Stimulated activated CD8-positive, alpha-beta memory T cell treated with anti-CD3 and anti-CD28 coated beads, Interleukin-4, amount 100 ng/mL, for 4 hours (primary cell): ENCODE results near the gene PAWR.

ENCODE experiments used
- DNase-seq, 2 donors: peaks; one replicate each; pipeline ENCODE4 v3.0.0-alpha.2; 2020; ENCODE audit warnings: low read depth in 2 of 2, low spot score in 1 of 2

Gene PAWR, protein sequence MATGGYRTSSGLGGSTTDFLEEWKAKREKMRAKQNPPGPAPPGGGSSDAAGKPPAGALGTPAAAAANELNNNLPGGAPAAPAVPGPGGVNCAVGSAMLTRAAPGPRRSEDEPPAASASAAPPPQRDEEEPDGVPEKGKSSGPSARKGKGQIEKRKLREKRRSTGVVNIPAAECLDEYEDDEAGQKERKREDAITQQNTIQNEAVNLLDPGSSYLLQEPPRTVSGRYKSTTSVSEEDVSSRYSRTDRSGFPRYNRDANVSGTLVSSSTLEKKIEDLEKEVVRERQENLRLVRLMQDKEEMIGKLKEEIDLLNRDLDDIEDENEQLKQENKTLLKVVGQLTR

DNA sequence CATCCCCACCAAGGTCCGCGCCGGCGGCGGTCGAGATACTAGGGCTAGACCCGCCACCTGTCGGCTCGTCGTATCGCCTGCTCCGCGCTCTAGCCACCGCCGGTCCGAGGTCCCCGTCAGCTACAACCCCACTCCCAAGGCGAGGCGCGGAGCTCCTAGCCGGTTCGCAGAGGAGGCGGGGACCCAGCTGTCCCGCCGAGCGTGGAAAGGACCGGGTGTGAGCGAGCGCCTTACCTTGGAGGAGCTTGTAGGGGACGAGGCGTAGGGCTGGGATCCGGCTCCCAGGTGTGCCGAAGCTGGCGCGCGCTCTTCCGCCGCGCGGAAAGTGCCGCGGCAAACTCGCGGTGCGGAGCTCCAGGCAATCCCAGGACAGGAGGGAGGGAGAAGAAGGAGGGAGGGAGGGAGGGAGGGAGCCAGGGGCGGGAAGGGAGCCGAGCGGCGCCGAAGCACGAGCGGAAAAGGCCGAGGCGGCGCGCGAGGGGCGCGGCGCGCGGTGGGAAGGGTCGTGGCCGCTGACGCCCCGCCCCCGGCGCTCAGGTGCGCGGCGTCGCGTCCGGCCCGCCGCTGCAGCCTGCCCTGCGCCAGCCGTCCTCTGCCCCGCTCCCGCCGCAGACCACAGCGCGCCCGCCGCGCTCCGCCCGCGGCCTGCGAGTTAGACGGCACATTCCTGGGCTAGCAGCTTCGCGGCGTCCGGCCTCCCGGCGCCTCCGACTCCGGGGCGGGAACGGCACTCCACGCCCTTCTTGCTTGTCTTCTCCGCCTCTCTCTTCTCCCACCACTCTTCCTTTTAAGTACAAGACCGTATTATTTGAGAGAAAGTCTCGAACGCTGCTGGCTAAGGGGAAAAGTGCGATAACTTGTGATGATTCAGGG lies at the start of gene PAWR:
PAWR (minus strand) TSS at position 327 of the 873 bp plus-strand sequence. CDS start 720 bp downstream, outside the sequence.
- no peak for DNase-seq

DNA sequence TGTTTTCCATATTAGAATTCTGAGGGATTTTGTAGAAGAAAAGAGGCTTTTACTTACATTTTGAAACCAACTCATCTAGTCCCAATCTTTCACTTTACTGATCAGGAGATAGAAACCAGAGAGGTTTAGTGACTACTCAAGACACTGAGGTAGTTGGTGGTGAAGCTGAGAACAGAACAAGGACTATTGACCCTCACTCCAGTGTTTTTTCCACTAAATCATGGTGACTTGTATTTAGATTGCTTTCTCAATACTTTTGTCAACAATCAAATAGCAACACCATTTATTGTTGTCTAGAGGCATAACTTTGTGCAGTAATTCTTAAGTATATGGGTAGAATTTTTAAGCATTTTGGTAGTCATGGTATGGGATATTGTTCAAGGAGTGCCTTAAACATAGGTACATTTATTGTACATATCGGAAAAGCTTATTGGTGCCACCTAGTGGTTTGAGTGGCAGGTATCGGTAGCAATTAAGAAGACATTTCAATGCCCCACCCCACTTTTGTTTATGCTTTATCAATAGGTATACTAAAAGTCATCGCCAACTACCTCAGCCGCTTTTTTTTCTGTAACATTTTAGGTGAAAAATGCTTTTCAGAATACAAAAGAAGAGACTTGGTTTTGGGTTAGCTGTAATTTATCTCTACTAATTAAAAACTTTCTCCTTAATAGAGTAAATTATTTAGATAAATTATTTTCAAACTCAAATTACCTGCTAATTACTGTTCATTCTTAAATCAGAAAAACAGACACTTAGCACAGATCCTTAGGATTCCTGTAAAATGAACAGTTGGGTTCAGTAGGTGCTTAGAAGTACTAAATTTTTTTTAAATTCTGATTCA lies 47.3 kb upstream of the PAWR start:
- DNase-seq = no peak

DNA sequence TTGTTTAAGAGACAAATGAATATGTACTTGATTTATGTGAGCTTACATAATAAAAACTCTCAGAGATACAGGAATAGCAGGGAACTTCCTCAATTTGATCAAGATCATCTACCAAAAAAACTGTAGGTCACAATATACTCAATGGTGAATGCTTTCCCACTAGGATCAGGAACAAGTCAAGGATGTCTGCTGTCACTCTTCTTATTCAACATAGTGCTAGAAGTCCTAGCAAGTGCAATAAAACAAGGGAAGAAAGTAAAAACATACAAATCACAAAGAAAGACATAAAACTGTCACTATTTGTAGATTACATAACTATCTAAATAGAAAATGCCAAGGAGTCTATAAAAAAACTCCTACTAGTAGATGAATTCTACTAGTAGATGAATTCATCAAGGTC lies 41.9 kb upstream of the PAWR start:
- no peak for DNase-seq

DNA sequence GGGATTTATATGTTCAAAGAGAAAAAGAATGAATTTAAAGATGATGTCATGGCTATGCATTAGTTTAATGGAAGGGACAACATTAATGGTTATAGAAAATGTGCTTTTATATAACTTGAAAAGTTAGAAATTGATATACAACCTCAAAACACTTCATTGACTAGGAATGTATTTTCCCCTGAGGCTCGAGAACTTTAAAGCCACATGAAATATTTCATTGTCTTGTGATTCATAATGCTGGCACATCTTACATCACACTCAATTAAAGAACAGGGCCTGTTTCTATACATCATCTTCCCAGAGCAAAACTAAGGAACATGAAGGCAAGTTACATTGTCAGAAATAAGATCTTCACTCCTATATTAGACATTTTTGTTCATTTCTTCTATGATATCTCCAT lies 35.2 kb upstream of the PAWR start:
- no peak for DNase-seq

DNA sequence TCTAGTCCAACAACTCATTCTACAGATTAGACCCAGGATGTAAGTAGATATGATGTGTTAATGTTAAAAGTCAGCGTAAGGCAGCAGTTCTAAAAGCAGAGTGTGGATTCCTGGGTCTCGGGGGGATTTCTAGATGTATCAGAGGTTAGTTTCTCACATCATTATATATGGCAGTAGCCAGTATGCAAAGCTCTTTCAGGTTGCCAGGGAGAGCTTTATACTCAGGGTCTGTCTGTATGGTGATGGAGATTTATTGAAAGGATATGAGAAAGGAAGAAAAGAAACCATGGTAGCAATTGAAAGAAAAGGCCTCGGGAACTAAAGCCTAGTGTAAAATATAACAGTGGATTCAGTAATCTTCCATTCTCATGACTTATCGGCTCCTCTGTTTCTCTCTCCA lies 26.2 kb upstream of the PAWR start:
- no peak for DNase-seq

DNA sequence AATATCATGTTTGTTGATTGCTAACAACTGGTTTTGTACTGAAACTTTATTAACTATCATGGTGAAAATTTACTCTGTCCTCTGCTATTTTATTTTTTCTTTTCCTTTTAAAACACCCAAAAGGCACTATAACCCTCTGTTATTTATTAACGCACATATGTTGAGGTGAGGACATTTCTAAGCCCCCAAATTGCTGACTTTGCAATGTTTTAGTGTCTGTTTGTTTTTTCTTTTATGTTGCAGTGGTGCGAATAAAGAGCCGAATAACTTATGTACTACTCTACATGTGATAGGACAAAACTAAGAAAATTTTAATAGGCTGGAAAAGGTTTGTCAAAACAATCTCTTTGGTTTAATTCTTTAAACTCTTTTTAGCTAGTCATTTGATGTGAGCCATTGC lies 24.5 kb upstream of the PAWR start:
- no peak for DNase-seq

DNA sequence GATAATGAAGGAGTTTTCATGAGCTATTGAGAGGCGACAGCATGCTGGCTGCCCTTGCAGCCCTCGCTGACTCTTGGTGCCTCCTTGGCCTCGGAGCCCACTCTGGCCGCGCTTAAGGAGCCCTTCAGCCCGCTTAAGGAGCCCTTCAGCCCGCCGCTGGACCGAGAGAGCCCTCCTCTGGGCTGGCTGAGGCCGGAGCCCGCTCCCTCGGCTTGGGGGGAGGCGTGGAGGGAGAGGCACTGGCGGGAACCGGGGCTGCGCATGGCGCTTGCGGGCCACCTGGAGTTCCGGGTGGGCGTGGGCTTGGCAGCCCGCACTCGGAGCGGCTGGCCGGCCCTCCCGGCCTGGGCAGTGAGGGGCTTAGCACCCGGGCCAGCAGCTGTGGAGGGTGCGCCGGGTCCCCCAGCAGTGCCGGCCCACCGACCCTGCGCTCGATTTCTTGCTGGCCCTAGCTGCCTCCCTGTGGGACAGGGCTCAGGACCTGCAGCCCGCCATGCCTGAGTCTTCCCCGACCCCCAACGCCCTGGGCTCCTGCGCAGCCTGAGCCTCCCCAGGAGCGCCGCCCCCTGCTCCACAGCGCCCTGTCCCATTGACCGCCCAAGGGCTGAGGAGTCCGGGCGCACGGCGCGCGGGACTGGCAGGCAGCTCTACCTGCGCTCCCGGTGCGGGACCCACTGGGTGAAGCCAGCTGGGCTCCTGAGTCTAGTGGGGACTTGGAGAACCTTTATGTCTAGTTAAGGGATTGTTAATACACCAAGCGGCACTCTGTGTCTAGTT lies 20.1 kb upstream of the PAWR start:
- DNase-seq = no peak

DNA sequence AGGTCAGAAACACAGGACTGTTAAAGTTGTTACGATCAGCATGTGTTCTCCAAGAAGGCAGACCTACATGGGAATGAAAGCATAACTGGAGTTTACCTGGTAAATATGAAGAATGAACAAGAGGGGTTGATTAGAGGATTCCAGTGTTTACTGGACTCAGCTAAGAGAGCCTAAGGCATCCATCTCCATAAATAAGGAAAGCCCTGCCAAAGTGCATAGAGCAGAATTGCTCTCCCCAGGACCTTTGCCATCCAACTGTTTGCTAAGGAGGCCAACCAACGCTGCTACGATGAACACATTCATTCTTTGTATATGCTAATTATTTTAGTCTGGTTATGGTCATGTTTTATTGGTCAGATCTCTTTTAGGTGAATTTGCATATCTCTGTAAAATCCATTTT lies 17.1 kb upstream of the PAWR start:
- no peak for DNase-seq

DNA sequence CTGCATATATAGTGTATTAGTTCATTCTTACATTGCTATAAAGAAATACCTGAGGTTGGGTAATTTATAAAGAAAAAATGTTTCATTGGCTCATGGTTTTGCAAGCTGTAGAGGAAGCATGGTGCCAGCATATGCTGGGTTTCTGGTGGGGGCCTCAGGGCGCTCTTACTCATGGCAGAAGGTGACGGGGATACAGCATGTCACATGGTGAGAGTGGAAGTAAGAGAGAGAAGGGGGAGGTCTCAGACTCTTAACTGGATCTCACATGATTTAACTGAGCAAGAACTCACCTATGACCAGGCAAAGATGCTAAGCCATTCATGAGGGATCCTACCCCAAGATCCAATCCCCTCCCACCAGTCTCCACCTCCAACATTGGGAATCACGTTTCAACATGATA lies 15.9 kb upstream of the PAWR start:
- DNase-seq = no peak

DNA sequence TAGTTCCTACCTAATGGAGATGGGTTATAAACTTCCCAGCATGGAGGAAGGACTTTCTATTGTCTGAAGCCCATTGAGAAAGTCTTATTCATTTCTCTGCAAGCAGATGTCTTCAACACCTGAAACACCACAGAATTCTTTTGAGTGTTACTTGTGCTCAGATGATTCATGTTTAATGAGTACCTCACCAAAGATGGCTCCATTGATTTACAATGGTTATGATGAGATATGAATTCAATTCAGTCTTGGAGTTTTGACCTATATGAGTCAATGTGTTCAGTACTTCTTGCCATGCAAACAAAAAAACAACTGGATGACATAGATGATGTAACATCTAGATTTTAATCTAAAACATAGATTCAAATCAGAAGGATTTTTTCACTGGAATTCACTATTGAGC lies 15.4 kb upstream of the PAWR start:
- DNase-seq = no peak

DNA sequence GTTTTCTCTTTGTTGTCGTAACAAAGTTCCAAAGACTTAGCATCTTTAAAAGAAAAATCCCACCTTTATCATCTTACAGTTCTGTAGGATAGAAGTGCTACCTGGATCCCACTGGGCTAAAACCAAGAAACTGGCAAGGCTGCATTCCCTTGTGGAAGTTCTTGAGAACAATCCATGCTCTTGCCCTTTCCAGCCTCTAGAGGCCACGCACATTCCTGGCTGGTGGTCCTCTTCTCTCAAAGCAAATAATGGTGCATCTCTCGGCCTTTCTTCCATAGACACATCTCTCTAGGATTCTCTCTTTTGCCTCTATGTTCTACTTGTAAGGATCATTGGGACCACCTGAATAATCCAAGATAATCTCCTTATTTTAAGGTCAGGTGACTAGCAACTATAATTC lies 8.2 kb upstream of the PAWR start:
- no peak for DNase-seq

DNA sequence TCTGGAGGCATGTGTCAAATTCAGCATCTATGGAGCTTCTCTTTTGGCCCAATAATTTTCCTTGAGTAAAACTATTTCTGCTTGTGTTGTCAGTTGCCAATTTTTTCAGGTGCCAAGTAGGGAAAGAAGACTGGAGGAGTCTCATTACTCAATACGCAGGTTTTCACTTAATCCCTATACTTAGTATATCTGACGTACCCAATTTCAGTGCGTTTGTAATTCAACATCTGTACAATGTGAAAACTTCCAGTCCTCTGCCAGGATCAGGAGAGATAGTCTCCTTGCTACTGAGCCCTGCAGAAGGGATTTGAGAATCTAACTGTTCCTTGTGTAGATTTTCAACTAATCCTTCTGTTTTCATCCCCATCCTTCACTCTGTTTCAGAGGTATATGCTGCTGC lies 5.7 kb upstream of the PAWR start:
- DNase-seq = no peak

DNA sequence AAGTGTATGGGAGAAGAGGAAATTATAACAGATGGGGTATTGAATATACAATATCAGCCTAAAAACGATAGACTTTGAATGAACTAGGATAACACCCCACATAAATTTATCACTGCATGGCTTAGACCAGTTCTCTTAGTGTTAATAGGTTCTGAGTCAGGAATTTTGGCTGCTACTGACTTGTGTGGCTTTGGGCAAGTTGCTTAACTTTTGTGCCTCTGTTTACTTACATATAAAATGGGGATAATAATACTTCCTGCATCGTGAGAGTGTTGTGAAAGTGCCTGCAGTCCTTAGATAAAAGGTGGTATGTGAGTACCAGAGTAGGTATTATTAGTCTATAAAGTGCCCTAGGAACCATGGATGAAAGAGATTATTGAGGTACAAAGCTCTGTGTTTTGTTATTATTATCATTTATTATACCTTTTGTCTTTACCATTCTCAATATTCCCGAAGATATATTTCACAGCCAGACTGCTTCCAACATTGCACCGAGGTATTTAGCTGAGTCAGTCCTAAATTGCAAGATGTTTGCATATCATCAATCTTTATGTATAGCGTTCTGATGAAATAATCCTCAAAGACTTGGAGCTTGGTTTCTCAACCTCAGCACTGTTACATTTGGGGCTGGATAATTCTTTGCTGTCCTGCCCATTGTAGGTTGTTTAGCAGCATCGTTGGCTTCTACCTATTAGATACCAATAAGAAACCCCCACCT lies 2.3 kb upstream of the PAWR start:
- DNase-seq = no peak

DNA sequence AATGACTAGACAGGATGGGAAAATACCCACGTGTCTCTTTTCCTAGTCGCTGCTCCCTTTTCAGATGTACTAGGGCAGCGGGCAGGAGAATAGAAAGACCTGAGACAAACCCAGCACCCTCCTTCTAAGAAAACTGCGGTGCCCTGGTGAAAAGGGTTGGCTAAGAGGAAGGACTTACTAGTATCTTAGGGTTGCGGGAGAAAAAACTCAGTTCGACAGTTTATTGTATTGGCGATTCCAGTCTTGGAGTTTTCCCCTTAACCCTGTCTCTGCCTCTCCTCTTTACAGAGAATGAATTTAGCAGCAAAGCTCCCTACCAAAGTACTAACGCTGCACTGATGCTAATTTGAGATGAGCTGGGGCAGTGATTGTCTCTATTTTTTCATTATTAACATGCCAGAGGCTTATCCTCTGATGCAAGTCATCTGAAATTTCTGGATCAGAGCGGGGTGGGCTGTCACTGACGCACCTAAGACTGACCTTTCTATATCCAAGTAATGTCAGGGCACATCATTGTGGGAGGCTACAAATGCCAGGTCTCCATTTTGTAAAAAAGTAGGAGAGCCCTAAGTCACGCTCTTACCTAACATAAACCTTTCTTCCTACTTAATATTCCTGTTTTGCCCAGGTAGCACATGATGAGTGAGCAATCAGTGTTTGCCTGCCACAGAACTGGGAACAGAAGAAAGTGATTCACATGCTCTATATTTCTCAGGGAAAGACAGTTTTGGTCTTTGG lies 916 bp upstream of the PAWR start:
- DNase-seq = no peak

DNA sequence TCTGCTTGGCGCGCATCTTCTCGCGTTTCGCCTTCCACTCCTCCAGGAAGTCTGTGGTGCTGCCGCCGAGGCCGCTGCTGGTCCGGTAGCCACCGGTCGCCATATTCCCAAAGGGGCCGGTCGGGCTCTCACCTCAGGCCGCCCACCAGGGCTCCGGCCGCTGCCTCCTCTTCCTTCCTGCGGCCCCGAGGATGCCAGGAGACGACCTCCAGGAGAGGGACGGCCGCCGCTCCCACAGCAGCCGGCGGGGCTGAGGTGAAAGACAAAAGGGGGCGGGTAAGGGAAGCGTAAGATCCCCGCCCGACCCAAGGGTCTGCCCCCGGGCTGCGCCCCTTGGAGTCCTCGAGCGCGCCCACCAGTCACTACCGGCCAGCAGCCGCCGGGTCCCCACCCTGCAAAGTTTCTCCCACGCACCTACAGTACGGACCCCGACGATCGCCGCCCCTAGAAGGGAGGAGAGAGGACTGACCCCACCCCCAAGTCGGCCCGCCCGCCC lies 574 bp downstream of the PAWR start:
- no peak for DNase-seq

DNA sequence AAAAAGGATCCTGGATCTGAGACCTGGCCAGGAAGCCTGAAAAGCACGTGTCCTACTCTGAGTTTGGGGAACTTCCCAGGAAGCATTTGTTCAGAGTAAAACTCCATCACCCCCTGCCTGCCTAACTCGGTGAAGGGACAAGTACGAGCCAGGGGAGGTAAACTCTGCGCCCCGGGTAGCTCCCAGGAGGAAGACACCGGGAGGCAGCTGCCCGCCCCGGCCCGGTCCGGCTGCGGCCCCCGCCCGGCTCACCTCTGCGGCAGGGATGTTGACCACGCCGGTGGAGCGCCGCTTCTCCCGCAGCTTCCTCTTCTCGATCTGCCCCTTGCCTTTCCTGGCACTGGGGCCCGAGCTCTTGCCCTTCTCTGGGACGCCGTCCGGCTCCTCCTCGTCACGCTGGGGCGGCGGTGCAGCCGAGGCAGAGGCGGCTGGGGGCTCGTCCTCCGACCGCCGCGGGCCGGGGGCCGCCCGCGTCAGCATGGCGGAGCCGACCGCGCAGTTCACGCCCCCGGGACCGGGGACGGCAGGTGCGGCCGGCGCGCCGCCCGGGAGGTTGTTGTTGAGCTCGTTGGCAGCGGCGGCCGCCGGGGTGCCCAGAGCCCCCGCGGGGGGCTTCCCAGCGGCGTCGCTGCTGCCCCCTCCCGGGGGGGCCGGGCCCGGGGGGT lies 1.2 kb downstream of the PAWR start:
- DNase-seq = no peak

DNA sequence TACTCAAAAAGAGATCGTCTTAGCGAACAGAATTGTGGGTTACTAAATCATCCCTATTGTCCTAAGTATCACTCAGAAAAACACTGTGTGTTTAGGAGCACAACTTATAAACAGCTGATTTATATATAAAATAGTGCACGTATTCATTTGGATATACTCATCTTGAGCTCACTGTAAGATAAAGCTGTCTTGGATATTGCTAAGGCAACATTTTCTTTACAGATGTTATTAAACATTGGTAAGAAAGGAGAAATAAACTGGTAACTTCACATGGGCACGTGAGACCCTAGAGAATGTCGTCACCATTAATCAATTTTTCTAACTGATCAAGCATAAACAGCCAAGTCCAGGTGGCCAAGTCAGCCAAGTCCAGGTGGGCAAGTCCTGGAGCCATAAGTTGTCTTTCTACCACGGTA lies 1.7 kb downstream of the PAWR start:
- no peak for DNase-seq

DNA sequence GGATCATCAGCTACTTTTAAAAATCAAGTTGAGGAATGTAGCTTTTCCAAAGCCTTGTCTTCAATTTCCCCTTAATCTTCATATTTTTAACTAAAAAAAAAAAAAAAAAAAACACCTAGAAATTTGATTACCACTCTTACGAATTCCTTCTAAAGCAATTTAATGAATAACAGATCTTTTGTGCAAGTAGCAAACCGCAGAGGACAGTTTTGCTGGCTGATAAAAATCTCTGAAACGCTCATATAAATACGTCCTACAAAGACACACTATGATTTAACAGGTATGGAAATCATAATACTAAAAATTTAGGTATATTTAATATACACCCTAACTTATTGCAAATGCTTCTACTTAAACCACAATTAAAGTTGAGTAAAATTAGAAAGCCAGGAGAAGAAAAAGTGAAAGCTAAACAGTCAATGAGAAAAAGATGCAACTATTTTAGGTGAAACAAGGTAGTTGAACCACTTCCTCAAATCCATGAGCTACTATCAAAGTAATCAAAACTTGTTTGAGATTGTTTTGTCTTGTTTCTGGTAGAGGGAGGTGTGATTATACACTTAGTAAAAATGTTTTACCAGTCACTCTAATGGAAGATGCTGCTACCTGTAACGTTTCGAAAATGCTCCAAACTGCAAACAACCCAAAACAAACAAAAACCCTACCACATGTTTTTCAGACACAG lies 2.2 kb downstream of the PAWR start:
- no peak for DNase-seq
